Ovary (tissue), 9 donors: ENCODE data around the gene SPATA13. TPM values are rescaled to one million over a fixed set of nuclear protein-coding genes. Genes with fewer than 3 reads are reported as not detected.
A peak's percentile ranks its signal among the peaks of the same experiment; 100 is the strongest.

Source experiments
- DNase-seq, 5 donors: peaks; one replicate each; pipeline ENCODE4 v3.0.0-alpha.2; 2019 to 2020
- H3K27ac ChIP-seq, 2 donors: fragments of 200-600 bp; one replicate each; pipeline versions ENCODE4 v1.5.1 to v1.8.0; 2019 to 2022
- H3K27me3 ChIP-seq: fragments of 200-600 bp; one replicate; pipeline ENCODE4 v1.8.0; 2022
- H3K36me3 ChIP-seq: fragments of 200-600 bp; sonication (generic); one replicate; pipeline ENCODE4 v1.5.1; 2019
- H3K4me1 ChIP-seq: one replicate; pipeline ENCODE4 v1.8.1; 2013; ENCODE audit warnings: mild to moderate bottlenecking, moderate library complexity; ENCODE audit not compliant: insufficient read depth
- H3K4me3 ChIP-seq: fragments of 200-600 bp; sonication (generic); one replicate; pipeline ENCODE4 v1.5.1; 2017
- H3K9me3 ChIP-seq, 2 donors: fragments of 200-600 bp in 1 of 2; sonication (generic) in 1 of 2; one replicate each; pipeline versions ENCODE4 v1.5.1 to v1.8.1; 2013 to 2019; ENCODE audit warnings: mild to moderate bottlenecking in 1 of 2, moderate library complexity in 1 of 2
- CTCF ChIP-seq, 3 donors: fragments of 450-650 bp in 2 of 3; fragments of 200-600 bp in 1 of 3; IDR thresholded peaks; one replicate each; pipeline versions ENCODE4 v1.5.1 to v1.8.0; 2016 to 2022; ENCODE audit warnings: antibody characterized with exemption in 3 of 3, mild to moderate bottlenecking in 1 of 3
- EP300 ChIP-seq: sonication (generic); formaldehyde crosslinking; IDR thresholded peaks from one replicate; pipeline ENCODE4 v1.6.1; 2017; ENCODE audit warnings: antibody characterized with exemption
- POLR2A ChIP-seq: fragments of 450-650 bp; IDR thresholded peaks from one replicate; pipeline ENCODE4 v1.6.1; 2017; ENCODE audit warnings: antibody characterized with exemption, mild to moderate bottlenecking, moderate library complexity
- WGBS, 3 donors: extraction: QIAGEN DNeasy Blood & Tissue Kit in 1 of 3; methylation state at CpG; one replicate each; pipeline versions ENCODE4 v1.1.5 to v1.1.7; 2013 to 2017; 5-methylcytosine and 5-hydroxymethylcytosine counted together
- intact Hi-C, 4 donors: fragments of 100-400 bp; cut with DNase I; formaldehyde crosslinking; loops; one replicate each; pipeline versions ENCODE4 v1.11.0 to v1.15.1; 2022 to 2023
- microRNA counts: library from miRNA; unstranded; fragments of <30 nt; microRNA quantifications from one replicate; lab custom pipeline; 2016
- microRNA-seq, 3 donors: library from miRNA; unstranded; fragments of <30 nt; microRNA quantifications; one replicate each; pipeline versions ENCODE4 to v1.2.0, GENCODE V29; 2019 to 2020
- polyA plus RNA-seq, 2 donors: library from polyadenylated mRNA; stranded (reverse); fragments of 200-250 nt in 1 of 2; fragments of 350-450 nt in 1 of 2; fragmentation: Illumina TruSeq in 1 of 2; extraction: RNeasy Lipid Tissue Mini Kit (QIAGEN cat#74804) in 1 of 2; gene quantifications; one replicate each; pipeline ENCODE4 v1.2.3, GENCODE V29; 2013 to 2014
- small RNA-seq: library from RNA; depleted of rRNA; stranded (forward); fragments of <200 nt; gene quantifications from one replicate; pipeline ENCODE3, GENCODE V24; 2016
- total RNA-seq, 7 donors: library from RNA; depleted of rRNA in 2 of 7; stranded (reverse); fragments of >200 nt in 2 of 7; fragmentation: NEBNext Ultra II Directional in 3 of 7; extraction: Animal tissue kit (Norgen Biotek cat#: 25700) in 3 of 7; gene quantifications; one replicate each; pipeline versions ENCODE4 v1.1.0 to v1.2.4, GENCODE V29; 2016 to 2023
- donor health status: DM: no; HTN: no; CAD: no; lungs with moderate emphysema.
- donor health status: DM: no; HTN: no; CAD: no.
- donor health status: Bipolar disorder and iron deficiency.
- donor health status: DM: yes; HTN: yes; CAD: no.
- donor health status: DM: no; HTN: no; CAD: no.
- donor health status: DM: yes; HTN: yes; CAD: no.

The SPATA13 gene
- total and polyA plus RNA-seq, 9 donors, result 11.1 to 60.3 (median 30.0) TPM

DNA sequence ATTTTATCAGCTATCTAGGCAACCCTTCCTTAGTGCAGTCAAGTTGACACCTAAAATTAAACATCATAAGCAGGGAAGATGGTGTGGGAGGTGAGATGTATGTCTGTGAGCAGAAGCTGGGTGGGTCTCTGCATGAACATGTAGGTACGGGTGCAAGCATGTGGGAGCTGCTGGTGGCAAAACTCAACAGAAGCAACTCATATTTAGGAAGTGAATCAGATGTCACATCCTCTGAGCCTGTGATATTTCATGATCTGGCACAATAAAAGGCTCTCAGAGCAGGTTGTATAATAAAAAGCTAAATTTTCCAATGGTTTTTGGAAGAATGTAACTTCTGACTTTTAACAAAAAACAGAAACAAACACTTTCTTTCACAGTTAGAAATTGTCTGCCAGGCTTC is 193.2 kb downstream of the SPATA13 start:
- intact Hi-C loops, result no loop called here
- 70 to 78% (median 71%) methylated on average over 1 of the region's 1 CpG for WGBS, 3 donors
- H3K36me3 ChIP-seq, result no peaks in the 10 kb centered on the region
- no peak overlapping the region for H3K27ac ChIP-seq
- H3K4me1 ChIP-seq, result no peaks in the 10 kb centered on the region
- H3K4me3 ChIP-seq, result no peak overlapping the region
- no peak for TF ChIP-seq EP300
- no peak for TF ChIP-seq POLR2A
- no peak for DNase-seq
- H3K27me3 ChIP-seq, result no peaks in the 10 kb centered on the region
- H3K9me3 ChIP-seq, result no peaks in the 10 kb centered on the region

DNA sequence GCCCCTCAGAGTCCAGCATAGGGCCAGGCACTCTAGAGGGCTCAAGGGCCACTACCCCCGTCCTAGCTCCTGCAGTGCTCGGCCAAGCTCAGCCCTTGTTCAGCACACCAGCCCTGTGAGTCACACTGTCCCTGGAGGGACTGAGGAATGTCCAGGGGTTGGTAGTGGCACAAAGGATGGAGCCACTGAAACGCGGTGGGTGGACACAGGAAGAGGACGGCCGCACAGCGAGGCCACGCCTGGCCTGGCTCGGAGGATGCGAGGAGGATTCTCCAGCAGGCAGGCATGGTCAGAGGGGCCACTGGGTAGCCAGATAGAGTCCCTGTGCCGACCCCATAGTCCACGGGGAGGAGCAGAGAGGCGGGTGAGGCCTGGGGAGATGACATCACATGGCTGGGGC is 194.6 kb downstream of the SPATA13 start:
- Histone ChIP-seq H3K9me3 (no peaks in the 10 kb centered on the region), H3K36me3 (no peaks in the 10 kb centered on the region), H3K4me3 (no peak overlapping the region), H3K4me1 (no peaks in the 10 kb centered on the region), H3K27me3 (no peaks in the 10 kb centered on the region), H3K27ac (no peak overlapping the region)
- no peak for DNase-seq
- WGBS, 3 donors, result 84 to 93% (median 88%) methylated on average over 12 to 13 of the region's 13 CpGs
- intact Hi-C loops, result no loop called here
- TF ChIP-seq POLR2A, result no peak
- TF ChIP-seq CTCF (IDR thresholded peaks at IDR 0.05), result no peak
- no peak for TF ChIP-seq EP300

- Histone ChIP-seq H3K27ac (no peak overlapping the region), H3K9me3 (no peaks in the 10 kb centered on the region), H3K4me3 (no peak overlapping the region), H3K36me3 (no peaks in the 10 kb centered on the region), H3K4me1 (no peaks in the 10 kb centered on the region), H3K27me3 (no peaks in the 10 kb centered on the region)
- DNase-seq, result no peak
- WGBS, 3 donors, result 88 to 91% (median 91%) methylated on average over 7 of the region's 7 CpGs
- no peak for TF ChIP-seq POLR2A
- no peak for TF ChIP-seq EP300
- TF ChIP-seq CTCF (IDR thresholded peaks at IDR 0.05), result no peak
- intact Hi-C loops, result no loop called here
Observed at GRCh38 chr13:24356270-24356669, 195.8 kb downstream of the SPATA13 start.

MicroRNAs within 50 kb of the gene (microRNA counts, 767-probe panel; counts per million panel counts)
- 530 counts per million, percentile 78 among the panel's probes with 10 or more counts for microRNA hsa-miR-2276 (lab: Ali Mortazavi, UCI)

Small RNA genes within 50 kb of the gene (microRNA-seq; reads per million reads assigned to microRNA genes)
- gene MIR2276, result 0.18 to 0.79 (median 0.38) reads per million in 3 donors

Small RNA genes within 50 kb of the gene (small RNA-seq; reads per million reads assigned to genes)
- gene MIR2276, result not detected

Other genes starting within 250 kb of the SPATA13 start
- gene C1QTNF9, start 148.9 kb downstream of the SPATA13 start, total RNA-seq, result under 1 TPM in 4 of 7 donors, not detected in 3; 0.12 to 0.27 (median 0.19) TPM
- gene C1QTNF9, start 148.9 kb downstream of the SPATA13 start, polyA plus RNA-seq, result 1 to 10 TPM in 1 of 2 donors, under 1 TPM in 1; 0.39 to 1.6 TPM